ENCODE data around the gene LARP7.

DNA sequence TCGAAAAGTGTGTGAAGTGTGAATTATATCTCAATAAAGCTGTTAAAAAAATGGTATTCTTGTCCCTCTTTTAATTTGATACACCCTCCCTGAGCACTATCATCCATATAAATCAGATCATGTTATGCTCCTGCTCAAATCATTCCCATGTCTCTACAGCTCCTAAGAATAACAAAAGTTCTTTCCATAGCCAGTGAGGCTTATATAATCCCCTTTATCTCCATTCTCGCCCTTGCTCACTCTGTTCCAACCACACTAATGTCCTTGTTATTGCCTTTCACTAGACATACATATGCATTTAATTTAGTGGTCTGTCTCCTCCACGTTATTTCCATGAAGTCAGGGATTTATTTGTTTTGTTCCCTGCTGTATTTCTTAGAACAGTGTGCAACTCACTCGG lies 10.7 kb upstream of the LARP7 start:
- TF ChIP-seq CTCF (IDR thresholded peaks at IDR 0.05) (no peak), POLR2AphosphoS5 (IDR thresholded peaks at IDR 0.05) (no peak), EP300 (IDR thresholded peaks at IDR 0.05) (no peak), POLR2A (IDR thresholded peaks at IDR 0.05) (no peak)
